H9 (cell line): ENCODE measurements around the gene PDE6G. TPM values are rescaled to one million over a fixed set of nuclear protein-coding genes. Genes with fewer than 3 reads are reported as not detected.

ENCODE experiments used
- DNase-seq: peaks from one replicate; pipeline ENCODE4 v3.0.0-alpha.2; 2017
- H2AFZ ChIP-seq: one replicate; pipeline ENCODE4 v1.6.1; 2013; ENCODE audit warnings: mild to moderate bottlenecking, low read length, control low read depth, moderate library complexity
- H2AK5ac ChIP-seq: 2 replicates; pipeline ENCODE4 v1.6.1; 2013; ENCODE audit warnings: low read length, control low read depth, mixed read lengths; ENCODE audit not compliant: insufficient read length
- H2BK120ac ChIP-seq: one replicate; pipeline ENCODE4 v1.6.1; 2013; ENCODE audit warnings: low read depth, mild to moderate bottlenecking, low read length, control low read depth, inconsistent platforms; ENCODE audit not compliant: poor library complexity, severe bottlenecking
- H2BK12ac ChIP-seq: 2 replicates; pipeline ENCODE4 v1.6.1; 2013; ENCODE audit warnings: low read length, control low read depth, mixed read lengths, low read depth; ENCODE audit not compliant: insufficient read length
- H2BK15ac ChIP-seq: 2 replicates; pipeline ENCODE4 v1.6.1; 2013; ENCODE audit warnings: low read depth, low read length, control low read depth
- H2BK20ac ChIP-seq: one replicate; pipeline ENCODE4 v1.6.1; 2013; ENCODE audit warnings: low read depth, mild to moderate bottlenecking, low read length, control low read depth, inconsistent platforms; ENCODE audit not compliant: poor library complexity, severe bottlenecking
- H2BK5ac ChIP-seq: 2 replicates; pipeline ENCODE4 v1.6.1; 2013; ENCODE audit warnings: low read length, control low read depth, mixed read lengths; ENCODE audit not compliant: insufficient read length
- H3K14ac ChIP-seq: 2 replicates; pipeline ENCODE4 v1.6.1; 2013; ENCODE audit warnings: low read length, control low read depth; ENCODE audit not compliant: insufficient read depth
- H3K18ac ChIP-seq: 2 replicates; pipeline ENCODE4 v1.6.1; 2013; ENCODE audit warnings: low read depth, mild to moderate bottlenecking, mixed read lengths, low read length, control low read depth; ENCODE audit not compliant: insufficient read length
- H3K23ac ChIP-seq: 2 replicates; pipeline ENCODE4 v1.6.1; 2013; ENCODE audit warnings: low read length, control low read depth, mixed read lengths, low read depth; ENCODE audit not compliant: insufficient read length
- H3K23me2 ChIP-seq: 2 replicates; pipeline ENCODE4 v1.6.1; 2013; ENCODE audit warnings: low read depth, mild to moderate bottlenecking, mixed read lengths, low read length, control low read depth; ENCODE audit not compliant: insufficient read length, poor library complexity, severe bottlenecking
- H3K27ac ChIP-seq: 2 replicates; pipeline ENCODE4 v1.5.1; 2013; ENCODE audit warnings: low read length, control low read depth, mixed read lengths, low read depth; ENCODE audit not compliant: insufficient read length
- H3K27me3 ChIP-seq: 2 replicates; pipeline ENCODE4 v1.6.1; 2013; ENCODE audit warnings: low read length, control low read depth, inconsistent platforms; ENCODE audit not compliant: insufficient read depth
- H3K4ac ChIP-seq: 2 replicates; pipeline ENCODE4 v1.6.1; 2013; ENCODE audit warnings: low read depth, mild to moderate bottlenecking, control low read depth, inconsistent platforms, low read length, moderate library complexity
- H3K4me1 ChIP-seq: 2 replicates; pipeline ENCODE4 v1.6.1; 2013; ENCODE audit warnings: low read length, control low read depth, inconsistent platforms; ENCODE audit not compliant: insufficient read depth
- H3K4me2 ChIP-seq: 2 replicates; pipeline ENCODE4 v1.6.1; 2013; ENCODE audit warnings: low read length, control low read depth, mixed read lengths; ENCODE audit not compliant: insufficient read length, insufficient read depth
- H3K56ac ChIP-seq: 2 replicates; pipeline ENCODE4 v1.6.1; 2013; ENCODE audit warnings: low read depth, mild to moderate bottlenecking, mixed read lengths, low read length, control low read depth; ENCODE audit not compliant: insufficient read length
- H3K79me1 ChIP-seq: 2 replicates; pipeline ENCODE4 v1.6.1; 2013; ENCODE audit warnings: low read depth, mild to moderate bottlenecking, moderate library complexity, low read length, control low read depth, inconsistent platforms; ENCODE audit not compliant: insufficient read depth, poor library complexity, severe bottlenecking
- H3K79me2 ChIP-seq: 2 replicates; pipeline ENCODE4 v1.6.1; 2013; ENCODE audit warnings: low read length, control low read depth, inconsistent platforms; ENCODE audit not compliant: insufficient read depth
- H3K9ac ChIP-seq: 2 replicates; pipeline ENCODE4 v1.6.1; 2013; ENCODE audit warnings: low read length, control low read depth, mixed read lengths; ENCODE audit not compliant: insufficient read length; ENCODE audit errors: extremely low read depth
- H3K9me3 ChIP-seq: one replicate; pipeline ENCODE4 v1.6.1; 2013; ENCODE audit warnings: low read depth, low read length, inconsistent platforms; ENCODE audit not compliant: control insufficient read depth
- H3T11ph ChIP-seq: one replicate; pipeline ENCODE4 v1.6.1; 2013; ENCODE audit warnings: mild to moderate bottlenecking, low read length, control low read depth, inconsistent platforms
- H4K20me1 ChIP-seq: one replicate; pipeline ENCODE4 v1.6.1; 2013; ENCODE audit not compliant: control insufficient read depth, insufficient read length, insufficient read depth
- H4K5ac ChIP-seq: 2 replicates; pipeline ENCODE4 v1.6.1; 2013; ENCODE audit warnings: low read depth, mild to moderate bottlenecking, mixed read lengths, low read length, control low read depth; ENCODE audit not compliant: insufficient read length
- H4K8ac ChIP-seq: replicated peaks from 2 replicates; pipeline ENCODE4 v1.6.1; 2013; ENCODE audit warnings: low read length, control low read depth, mixed read lengths, low read depth; ENCODE audit not compliant: insufficient read length
- H4K91ac ChIP-seq: 2 replicates; pipeline ENCODE4 v1.6.1; 2013; ENCODE audit warnings: low read depth, mild to moderate bottlenecking, moderate library complexity, mixed read lengths, low read length, control low read depth; ENCODE audit not compliant: insufficient read length
- H3K27ac Mint-ChIP-seq, 3 experiments: 2 replicates in 2 of 3; 3 replicates in 1 of 3; pipeline ENCODE4 v1.8.0; 2020 to 2021; ENCODE audit warnings: mixed read lengths in 3 of 3, mild to moderate bottlenecking in 1 of 3, moderate library complexity in 1 of 3
- H3K27me3 Mint-ChIP-seq: 2 replicates; pipeline ENCODE4 v1.8.0; 2021; ENCODE audit warnings: low read depth, mild to moderate bottlenecking, moderate library complexity, mixed read lengths
- H3K36me3 Mint-ChIP-seq, 3 experiments: 2 replicates in 2 of 3; 3 replicates in 1 of 3; pipeline ENCODE4 v1.8.0; 2020 to 2021; ENCODE audit warnings: low read depth in 3 of 3, mixed read lengths in 3 of 3; ENCODE audit not compliant: insufficient read depth in 1 of 3
- H3K4me1 Mint-ChIP-seq, 2 experiments: 2 replicates each; pipeline ENCODE4 v1.8.0; 2020; ENCODE audit warnings: mixed read lengths in 2 of 2
- H3K4me3 Mint-ChIP-seq, 2 experiments: 2 replicates in 1 of 2; 3 replicates in 1 of 2; pipeline ENCODE4 v1.8.0; 2020 to 2021; ENCODE audit warnings: mild to moderate bottlenecking in 2 of 2, mixed read lengths in 2 of 2, moderate library complexity in 1 of 2
- H3K9me3 Mint-ChIP-seq, 2 experiments: 2 replicates in 1 of 2; 3 replicates in 1 of 2; pipeline ENCODE4 v1.8.0; 2020; ENCODE audit warnings: mild to moderate bottlenecking in 2 of 2, mixed read lengths in 2 of 2, moderate library complexity in 1 of 2
- CTCF ChIP-seq: fragments of 200-600 bp; sonication (generic); conservative IDR thresholded peaks from 3 replicates; pipeline ENCODE4 v1.8.0; 2021; ENCODE audit warnings: antibody characterized with exemption, mild to moderate bottlenecking
- WGBS: extraction: QIAGEN DNeasy Blood & Tissue Kit; methylation state at CpG from one replicate; pipeline ENCODE4 v1.1.7; 2013; ENCODE audit warnings: missing lambda C conversion rate, low lambda C conversion rate, mixed read lengths; ENCODE audit not compliant: insufficient read length; ENCODE audit errors: extremely low coverage; 5-methylcytosine and 5-hydroxymethylcytosine counted together
- total RNA-seq: library from RNA; stranded (reverse); gene quantifications from 2 replicates; pipeline ENCODE4 v1.2.1, GENCODE V29; 2021

PDE6G gene
- total RNA-seq, 1 experiment from 2014 or later = 5.7 TPM

GRCh38 chr17:81644976-81645952 is 11.1 kb downstream of the PDE6G start:
- no peak overlapping the region for H2BK12ac ChIP-seq
- H2BK5ac ChIP-seq = no peak overlapping the region
- H3K27ac ChIP-seq = no peak overlapping the region
- H3K27me3 Mint-ChIP-seq = no peaks in the 10 kb centered on the region; the same call in 1 of the 2 replicates
- H3K27me3 ChIP-seq = no peaks in the 10 kb centered on the region; the same call in 1 of the 2 replicates
- H3K9ac ChIP-seq = no peak overlapping the region
- no peak for DNase-seq
- H3K23ac ChIP-seq = no peak overlapping the region
- H2BK120ac ChIP-seq = no peak overlapping the region
- peaks cover 3 to 4% of the 10 kb centered on the region in 2 experiments; a peak in 2 of 4 replicates for H3K4me1 Mint-ChIP-seq
- H4K20me1 ChIP-seq = no peaks in the 10 kb centered on the region
- H3K27ac Mint-ChIP-seq = peak overlapping the region in 1 of 3 experiments; percentile 91; a peak in 2 of 7 replicates
- no peak overlapping the region for H4K5ac ChIP-seq
- no peak overlapping the region for H3T11ph ChIP-seq
- no peaks in the 10 kb centered on the region; a peak in 1 of 5 replicates for H3K9me3 Mint-ChIP-seq
- H3K79me2 ChIP-seq = no peaks in the 10 kb centered on the region
- no peaks in the 10 kb centered on the region for H3K9me3 ChIP-seq
- H2AFZ ChIP-seq = no peak overlapping the region
- TF ChIP-seq CTCF = no peak
- no peaks in the 10 kb centered on the region for H3K79me1 ChIP-seq
- no peak overlapping the region for H4K8ac ChIP-seq
- H3K23me2 ChIP-seq = no peaks in the 10 kb centered on the region
- H3K4me2 ChIP-seq = no peak overlapping the region
- H3K4me3 Mint-ChIP-seq = no peak overlapping the region
- no peak overlapping the region for H4K91ac ChIP-seq
- H3K4me1 ChIP-seq = no peaks in the 10 kb centered on the region
- H3K14ac ChIP-seq = no peak overlapping the region
- no peak overlapping the region for H2BK20ac ChIP-seq
- H3K56ac ChIP-seq = no peak overlapping the region
- WGBS = no CpG with 5 or more reads among the region's 29 CpGs
- H3K36me3 Mint-ChIP-seq = no peaks in the 10 kb centered on the region
- no peak overlapping the region for H3K18ac ChIP-seq
- no peak overlapping the region for H3K4ac ChIP-seq
- H2AK5ac ChIP-seq = no peak overlapping the region
- H2BK15ac ChIP-seq = no peak overlapping the region
